GM21381 (cell line): ENCODE data around the gene RMND5B.
A peak's percentile ranks its signal among the peaks of the same experiment; 100 is the strongest.
"Not testable (repeated sequence)": the region's sequence is repeated elsewhere in the genome, so short reads cannot be mapped to it uniquely, and the experiment has no call there.

Experiments
- ATAC-seq: cut with Tn5 transposase; IDR thresholded peaks from one replicate; pipeline ENCODE4 v1.9.1; 2021; ENCODE audit warnings: mild to moderate bottlenecking, moderate library complexity; ENCODE audit not compliant: unreplicated experiment

The RMND5B gene

GRCh38 chr5:178130234-178130575 is 609 bp upstream of the RMND5B start:
- ATAC-seq: not testable (repeated sequence)

GRCh38 chr5:178131446-178131996 is 707 bp downstream of the RMND5B start:
- no peak for ATAC-seq

GRCh38 chr5:178136990-178137389 is 6.2 kb downstream of the RMND5B start:
- ATAC-seq: no peak

GRCh38 chr5:178137991-178138390 is 7.2 kb downstream of the RMND5B start:
- ATAC-seq: no peak

- no peak for ATAC-seq
Observed at GRCh38 chr5:178141550-178141949, 10.7 kb downstream of the RMND5B start.

- no peak for ATAC-seq
Observed at GRCh38 chr5:178142642-178143041, 11.8 kb downstream of the RMND5B start.

- ATAC-seq: no peak
Observed at GRCh38 chr5:178143246-178143645, 12.4 kb downstream of the RMND5B start.

- ATAC-seq: no peak
Observed at GRCh38 chr5:178143901-178144300, 13.1 kb downstream of the RMND5B start.

- ATAC-seq: peak; percentile 60
Observed at GRCh38 chr5:178145965-178146820, 15.4 kb downstream of the RMND5B start.

- ATAC-seq: no peak
Observed at GRCh38 chr5:178147406-178147805, 16.6 kb downstream of the RMND5B start.

- ATAC-seq: no peak
Observed at GRCh38 chr5:178149199-178149932, 18.6 kb downstream of the RMND5B start.

- ATAC-seq: no peak
Observed at GRCh38 chr5:178150977-178151734, 20.3 kb downstream of the RMND5B start.

- ATAC-seq: no peak
Observed at GRCh38 chr5:178152491-178153444, 22.0 kb downstream of the RMND5B start.

GRCh38 chr5:178153530-178154340 is 22.9 kb downstream of the RMND5B start, which contains the start of gene NHP2:
Gene NHP2 (minus strand): TSS chr5:178153885. CDS start chr5:178153817, 68 bp downstream.
- peak; percentile 98 for ATAC-seq

- ATAC-seq: no peak
Observed at GRCh38 chr5:178155065-178155464, 24.3 kb downstream of the RMND5B start.

- ATAC-seq: no peak
Observed at GRCh38 chr5:178160176-178160575, 29.4 kb downstream of the RMND5B start.

GRCh38 chr5:178162481-178162880 is 31.7 kb downstream of the RMND5B start:
- no peak for ATAC-seq

GRCh38 chr5:178163772-178164735 is 33.2 kb downstream of the RMND5B start:
- ATAC-seq: peak; percentile 97
